ENCODE measurements around the gene HCFC2. TPM values are rescaled to one million over a fixed set of nuclear protein-coding genes. Genes with fewer than 3 reads are reported as not detected.
A peak's percentile ranks its signal among the peaks of the same experiment; 100 is the strongest.

Gene HCFC2
- total RNA-seq, 1 experiment from 2014 or later = 9.4 TPM

DNA sequence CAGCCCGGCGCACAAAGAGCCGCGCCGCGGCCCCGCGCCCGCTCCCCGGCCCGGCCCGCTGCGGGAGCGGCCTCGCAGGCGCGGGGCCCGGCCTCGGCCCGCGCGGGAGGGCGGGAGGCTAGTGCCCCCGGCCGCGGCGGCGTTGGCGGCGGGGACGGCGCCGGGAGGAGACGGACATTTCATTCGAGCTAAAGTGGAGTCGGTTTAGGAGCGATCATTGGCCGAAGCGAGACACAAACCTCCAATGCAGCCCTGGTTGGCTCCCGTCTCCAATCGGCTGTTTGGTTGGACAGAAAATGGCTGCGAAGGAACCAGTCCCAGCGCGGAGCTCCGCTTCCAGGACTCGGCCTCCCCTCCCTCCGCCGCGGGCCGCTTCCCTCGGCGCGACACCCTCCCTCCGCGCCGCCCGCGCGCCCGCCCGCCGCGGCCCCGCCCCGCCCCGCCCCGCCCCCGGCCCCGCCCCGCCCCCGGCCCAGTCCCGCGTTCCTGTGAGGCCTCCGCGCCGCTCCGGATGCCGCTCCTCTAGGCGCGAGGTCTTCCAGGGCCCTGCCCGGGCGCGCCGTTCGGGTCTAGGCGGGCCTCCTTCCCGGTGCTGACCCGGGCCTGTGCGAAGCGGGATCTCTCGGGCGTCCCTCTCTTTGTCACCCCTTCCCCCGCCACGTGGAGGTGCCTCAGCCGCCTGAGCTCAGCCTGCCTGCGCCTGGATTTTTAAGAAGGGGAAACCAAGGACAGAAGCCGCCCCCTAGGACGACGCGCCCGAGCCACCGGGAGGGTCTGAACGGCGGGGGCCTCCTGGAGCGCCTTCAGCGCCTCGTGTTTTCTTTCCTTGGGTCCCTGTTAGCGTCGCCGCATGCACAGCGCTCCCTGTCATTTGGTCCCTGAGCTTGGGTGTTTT lies 73.8 kb downstream of the HCFC2 start, which contains the start of gene NFYB:
Gene NFYB, minus strand, starts transcription at position 309 of the 895 bp plus-strand sequence. CDS start 2,757 bp downstream, outside the sequence.
- peak within 1 kb of the TSS; percentile 62 for H3K4me3 Mint-ChIP-seq (ENCODE audit: low read depth, unreplicated experiment)
- intact Hi-C loops (cut with micrococcal nuclease; ENCODE audit: unreplicated experiment) = no loop called here
- H3K4me1 Mint-ChIP-seq (ENCODE audit: low read depth, unreplicated experiment) = no peaks in the 10 kb centered on the region
- no peak within 1 kb of the TSS for H3K27ac Mint-ChIP-seq (ENCODE audit: unreplicated experiment)
- H3K27me3 Mint-ChIP-seq (ENCODE audit: unreplicated experiment) = peaks cover 20% of the 10 kb centered on the region
- TSS peak; percentile 84 for BruUV-seq (replicated peaks)
- peaks cover 5% of the 10 kb centered on the region for H3K36me3 Mint-ChIP-seq (ENCODE audit: insufficient read depth, unreplicated experiment)
- CTCF ChIA-PET = interaction anchor here (0.6 to 1.7 kb wide), 6 partner anchors 17 to 173 kb away, joined by 3 to 5 read pairs (median 4); partner anchors contain the start of gene TDG
- DNase-seq = peak; percentile 94
- TF ChIP-seq, protein P1, sequence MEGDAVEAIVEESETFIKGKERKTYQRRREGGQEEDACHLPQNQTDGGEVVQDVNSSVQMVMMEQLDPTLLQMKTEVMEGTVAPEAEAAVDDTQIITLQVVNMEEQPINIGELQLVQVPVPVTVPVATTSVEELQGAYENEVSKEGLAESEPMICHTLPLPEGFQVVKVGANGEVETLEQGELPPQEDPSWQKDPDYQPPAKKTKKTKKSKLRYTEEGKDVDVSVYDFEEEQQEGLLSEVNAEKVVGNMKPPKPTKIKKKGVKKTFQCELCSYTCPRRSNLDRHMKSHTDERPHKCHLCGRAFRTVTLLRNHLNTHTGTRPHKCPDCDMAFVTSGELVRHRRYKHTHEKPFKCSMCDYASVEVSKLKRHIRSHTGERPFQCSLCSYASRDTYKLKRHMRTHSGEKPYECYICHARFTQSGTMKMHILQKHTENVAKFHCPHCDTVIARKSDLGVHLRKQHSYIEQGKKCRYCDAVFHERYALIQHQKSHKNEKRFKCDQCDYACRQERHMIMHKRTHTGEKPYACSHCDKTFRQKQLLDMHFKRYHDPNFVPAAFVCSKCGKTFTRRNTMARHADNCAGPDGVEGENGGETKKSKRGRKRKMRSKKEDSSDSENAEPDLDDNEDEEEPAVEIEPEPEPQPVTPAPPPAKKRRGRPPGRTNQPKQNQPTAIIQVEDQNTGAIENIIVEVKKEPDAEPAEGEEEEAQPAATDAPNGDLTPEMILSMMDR (IDR thresholded peaks at IDR 0.05; ENCODE audit: unreplicated experiment) = no peak
- H3K9me3 Mint-ChIP-seq (ENCODE audit: low read depth, unreplicated experiment) = no peaks in the 10 kb centered on the region

DNA sequence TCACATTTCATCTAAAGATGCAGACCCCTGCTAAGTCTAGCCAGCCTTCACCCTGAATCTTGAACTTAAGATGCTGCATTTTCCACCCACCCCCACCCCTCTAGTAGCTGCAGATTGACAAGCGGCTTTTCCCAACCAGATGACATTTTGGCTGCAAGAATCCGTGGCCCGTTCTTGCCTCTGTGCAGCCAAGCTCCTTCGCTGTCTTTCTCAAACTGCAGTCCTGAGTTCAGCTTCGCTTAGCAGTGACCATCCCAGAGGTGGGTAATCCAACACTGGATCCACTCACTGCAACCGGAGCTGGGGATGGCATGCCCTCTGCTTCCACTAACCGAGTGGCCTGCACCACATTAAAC lies 74.4 kb downstream of the HCFC2 start:
- no peaks in the 10 kb centered on the region for H3K9me3 Mint-ChIP-seq (ENCODE audit: low read depth, unreplicated experiment)
- no peaks in the 10 kb centered on the region for H3K4me1 Mint-ChIP-seq (ENCODE audit: low read depth, unreplicated experiment)
- CTCF ChIA-PET = interaction anchor here (1.5 kb wide), 1 partner anchor 39 kb away, joined by 4 read pairs; no protein-coding TSS in a partner anchor
- peaks cover 26% of the 10 kb centered on the region for H3K27me3 Mint-ChIP-seq (ENCODE audit: unreplicated experiment)
- H3K27ac Mint-ChIP-seq (ENCODE audit: unreplicated experiment) = no peak overlapping the region
- no peak for DNase-seq
- TF ChIP-seq, protein P1 (IDR thresholded peaks at IDR 0.05; ENCODE audit: unreplicated experiment) = no peak
- intact Hi-C loops (cut with micrococcal nuclease; ENCODE audit: unreplicated experiment) = no loop called here
- peaks cover 5% of the 10 kb centered on the region for H3K36me3 Mint-ChIP-seq (ENCODE audit: insufficient read depth, unreplicated experiment)
- no TSS peak for BruUV-seq (replicated peaks)
- peak overlapping the region; percentile 62 for H3K4me3 Mint-ChIP-seq (ENCODE audit: low read depth, unreplicated experiment)

DNA sequence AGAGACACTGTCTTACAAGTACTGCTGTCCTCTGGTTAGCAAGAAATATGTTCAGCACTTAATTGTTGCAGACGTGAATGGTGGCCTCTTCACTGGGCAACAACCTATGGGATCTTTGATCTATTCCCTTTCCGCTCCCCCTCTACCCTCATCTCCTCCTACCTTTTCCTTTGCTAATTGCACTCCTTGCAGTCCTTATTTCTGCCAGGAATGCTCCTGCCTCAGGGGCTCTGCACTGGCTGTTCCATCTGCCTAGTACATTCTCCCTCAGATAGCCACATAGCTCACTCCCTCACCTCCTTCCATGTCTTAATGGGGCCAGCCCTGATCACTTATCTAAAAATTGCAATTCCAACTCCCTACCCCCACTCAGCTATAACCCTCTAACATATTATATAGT lies 78.2 kb downstream of the HCFC2 start:
- Mint-ChIP-seq H3K4me3 (ENCODE audit: low read depth, unreplicated experiment) (no peak overlapping the region), H3K4me1 (ENCODE audit: low read depth, unreplicated experiment) (no peaks in the 10 kb centered on the region), H3K27me3 (ENCODE audit: unreplicated experiment) (peaks cover 26% of the 10 kb centered on the region), H3K27ac (ENCODE audit: unreplicated experiment) (no peak overlapping the region), H3K36me3 (ENCODE audit: insufficient read depth, unreplicated experiment) (no peaks in the 10 kb centered on the region), H3K9me3 (ENCODE audit: low read depth, unreplicated experiment) (no peaks in the 10 kb centered on the region)
- TF ChIP-seq, protein P1 (IDR thresholded peaks at IDR 0.05; ENCODE audit: unreplicated experiment) = no peak
- DNase-seq = no peak
- intact Hi-C loops (cut with micrococcal nuclease; ENCODE audit: unreplicated experiment) = no loop called here
- CTCF ChIA-PET = no interaction called here
- BruUV-seq (replicated peaks) = no TSS peak

DNA sequence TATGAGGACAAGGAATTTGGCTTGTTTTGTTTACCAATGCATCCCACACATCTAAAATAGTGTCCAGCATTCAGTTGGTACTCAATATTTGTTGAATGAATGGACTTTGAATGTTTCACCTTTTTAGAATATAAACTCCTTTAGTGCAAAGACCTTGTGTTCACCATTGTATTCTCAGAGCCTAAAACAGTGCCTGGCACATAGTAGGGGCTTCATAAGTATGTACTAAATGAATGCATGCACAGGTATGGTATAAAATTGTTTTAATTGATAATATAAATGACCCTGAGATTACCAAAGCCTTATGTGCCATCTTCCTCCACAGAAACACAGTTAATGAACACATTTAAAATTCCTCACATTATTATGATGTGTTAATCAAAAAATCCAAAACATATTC lies 78.7 kb downstream of the HCFC2 start:
- Mint-ChIP-seq H3K36me3 (ENCODE audit: insufficient read depth, unreplicated experiment) (no peaks in the 10 kb centered on the region), H3K27ac (ENCODE audit: unreplicated experiment) (no peak overlapping the region), H3K4me1 (ENCODE audit: low read depth, unreplicated experiment) (no peaks in the 10 kb centered on the region), H3K27me3 (ENCODE audit: unreplicated experiment) (peaks cover 29% of the 10 kb centered on the region), H3K9me3 (ENCODE audit: low read depth, unreplicated experiment) (no peaks in the 10 kb centered on the region), H3K4me3 (ENCODE audit: low read depth, unreplicated experiment) (no peak overlapping the region)
- TF ChIP-seq, protein P1 (IDR thresholded peaks at IDR 0.05; ENCODE audit: unreplicated experiment) = no peak
- CTCF ChIA-PET = no interaction called here
- no peak for DNase-seq
- BruUV-seq (replicated peaks) = no TSS peak
- intact Hi-C loops (cut with micrococcal nuclease; ENCODE audit: unreplicated experiment) = no loop called here

Data from Calu3 (cell line).